ENCODE data around the gene SSC5D.

SSC5D gene

GRCh38 chr19:55473225-55474012 is 14.8 kb upstream of the SSC5D start:
- no peak for DNase-seq (ENCODE audit: low read depth)

- DNase-seq (ENCODE audit: low read depth): no peak
Measured at GRCh38 chr19:55474269-55475265, 13.7 kb upstream of the SSC5D start.

GRCh38 chr19:55476100-55476775 is 12.0 kb upstream of the SSC5D start, which contains the start of gene ZNF628:
Gene ZNF628, plus strand, starts transcription at chr19:55476617. Its CDS starts 3,294 bp downstream, at chr19:55479911.
- DNase-seq (ENCODE audit: low read depth): peak; percentile 95

GRCh38 chr19:55477905-55478304 is 10.3 kb upstream of the SSC5D start:
- no peak for DNase-seq (ENCODE audit: low read depth)

- no peak for DNase-seq (ENCODE audit: low read depth)
Measured at GRCh38 chr19:55478364-55478763, 9.9 kb upstream of the SSC5D start.

GRCh38 chr19:55479045-55479444 is 9.2 kb upstream of the SSC5D start:
- DNase-seq (ENCODE audit: low read depth): no peak

- no peak for DNase-seq (ENCODE audit: low read depth)
Measured at GRCh38 chr19:55479451-55480230, 8.6 kb upstream of the SSC5D start.

GRCh38 chr19:55481148-55481793 is 7.0 kb upstream of the SSC5D start:
- no peak for DNase-seq (ENCODE audit: low read depth)

GRCh38 chr19:55481794-55482155 is 6.5 kb upstream of the SSC5D start:
- DNase-seq (ENCODE audit: low read depth): no peak

- DNase-seq (ENCODE audit: low read depth): no peak
Measured at GRCh38 chr19:55482156-55482961, 5.9 kb upstream of the SSC5D start.

GRCh38 chr19:55482967-55483705 is 5.1 kb upstream of the SSC5D start:
- no peak for DNase-seq (ENCODE audit: low read depth)

GRCh38 chr19:55483706-55484592 is 4.3 kb upstream of the SSC5D start:
- no peak for DNase-seq (ENCODE audit: low read depth)

GRCh38 chr19:55484593-55485438 is 3.4 kb upstream of the SSC5D start, which contains the start of gene NAT14:
Gene NAT14, plus strand, starts transcription at chr19:55485188. Its CDS starts 521 bp downstream, at chr19:55485709.
- DNase-seq (ENCODE audit: low read depth): no peak

GRCh38 chr19:55485439-55486011 is 2.7 kb upstream of the SSC5D start:
- DNase-seq (ENCODE audit: low read depth): no peak

- DNase-seq (ENCODE audit: low read depth): no peak
Measured at GRCh38 chr19:55486043-55486970, 1.9 kb upstream of the SSC5D start.

Data from HS-5 (cell line).